ENCODE results near the gene TRPM3.
"Not testable (repeated sequence)": the region's sequence is repeated elsewhere in the genome, so short reads cannot be mapped to it uniquely, and the experiment has no call there.

The TRPM3 gene

GRCh38 chr9:70978085-70978484, 143.3 kb downstream of the TRPM3 start:
- Histone ChIP-seq H3K79me1 (ENCODE audit: low read length) (no peaks in the 10 kb centered on the region), H2BK120ac (ENCODE audit: insufficient read depth, low read length, poor library complexity) (no peak overlapping the region), H2BK5ac (ENCODE audit: low read depth, low read length, poor library complexity) (no peak overlapping the region), H3K9ac (ENCODE audit: low read length) (no peak overlapping the region), H3K4me1 (ENCODE audit: control insufficient read depth in 1 of 2, insufficient read depth in 2 of 2, low read length in 2 of 2) (no peaks in the 10 kb centered on the region), H3K27me3 (ENCODE audit: insufficient read depth, low read length) (no peaks in the 10 kb centered on the region), H3K23ac (ENCODE audit: low read length) (no peak overlapping the region), H3K79me2 (ENCODE audit: control insufficient read depth, insufficient read depth, low read length, poor library complexity) (no peaks in the 10 kb centered on the region), H2AK5ac (ENCODE audit: low read length) (no peak overlapping the region), H4K91ac (ENCODE audit: low read depth, low read length) (no peak overlapping the region), H3K4ac (ENCODE audit: low read depth, low read length) (no peak overlapping the region), H3K36me3 (ENCODE audit: control insufficient read depth in 1 of 2, insufficient read depth in 2 of 2, low read length in 2 of 2) (no peaks in the 10 kb centered on the region), H2BK12ac (ENCODE audit: low read length) (no peak overlapping the region), H4K8ac (ENCODE audit: low read depth, low read length) (no peak overlapping the region), H3K4me2 (ENCODE audit: low read length) (no peak overlapping the region), H3K14ac (ENCODE audit: low read length) (no peak overlapping the region), H4K12ac (ENCODE audit: low read depth, low read length) (no peak overlapping the region), H3K18ac (ENCODE audit: low read length) (no peak overlapping the region), H3K4me3 (ENCODE audit: low read depth, low read length) (no peak overlapping the region), H3K9me3 (ENCODE audit: insufficient read depth, low read depth, low read length) (no peaks in the 10 kb centered on the region), H2AFZ (ENCODE audit: insufficient read depth, low read length, poor library complexity) (no peak overlapping the region), H3K27ac (ENCODE audit: low read depth, low read length) (no peak overlapping the region)
- WGBS (ENCODE audit: extremely low coverage, insufficient coverage, insufficient read length), result no CpG with 5 or more reads among the region's 3 CpGs
- no peak for DNase-seq

- Histone ChIP-seq H3K79me2 (ENCODE audit: control insufficient read depth, insufficient read depth, low read length, poor library complexity) (no peaks in the 10 kb centered on the region), H2AFZ (ENCODE audit: insufficient read depth, low read length, poor library complexity) (no peak overlapping the region), H4K8ac (ENCODE audit: low read depth, low read length) (no peak overlapping the region), H2BK12ac (ENCODE audit: low read length) (no peak overlapping the region), H3K14ac (ENCODE audit: low read length) (no peak overlapping the region), H3K4me3 (ENCODE audit: low read depth, low read length) (no peak overlapping the region), H3K4me1 (ENCODE audit: control insufficient read depth in 1 of 2, insufficient read depth in 2 of 2, low read length in 2 of 2) (no peaks in the 10 kb centered on the region), H3K9ac (ENCODE audit: low read length) (no peak overlapping the region), H3K27ac (ENCODE audit: low read depth, low read length) (no peak overlapping the region), H3K36me3 (ENCODE audit: control insufficient read depth in 1 of 2, insufficient read depth in 2 of 2, low read length in 2 of 2) (no peaks in the 10 kb centered on the region), H3K4me2 (ENCODE audit: low read length) (no peak overlapping the region), H2BK5ac (ENCODE audit: low read depth, low read length, poor library complexity) (no peak overlapping the region), H3K23ac (ENCODE audit: low read length) (no peak overlapping the region), H3K4ac (ENCODE audit: low read depth, low read length) (no peak overlapping the region), H2BK120ac (ENCODE audit: insufficient read depth, low read length, poor library complexity) (no peak overlapping the region), H4K12ac (ENCODE audit: low read depth, low read length) (no peak overlapping the region), H3K27me3 (ENCODE audit: insufficient read depth, low read length) (no peaks in the 10 kb centered on the region), H3K79me1 (ENCODE audit: low read length) (no peaks in the 10 kb centered on the region), H3K18ac (ENCODE audit: low read length) (no peak overlapping the region), H3K9me3 (ENCODE audit: insufficient read depth, low read depth, low read length) (no peaks in the 10 kb centered on the region), H4K91ac (ENCODE audit: low read depth, low read length) (no peak overlapping the region), H2AK5ac (ENCODE audit: low read length) (no peak overlapping the region)
- no CpG with 5 or more reads among the region's 5 CpGs for WGBS (ENCODE audit: extremely low coverage, insufficient coverage, insufficient read length)
- DNase-seq, result no peak
These were observed 145.6 kb downstream of the TRPM3 start for GRCh38 chr9:70975821-70976220.

GRCh38 chr9:70971723-70972122, 149.7 kb downstream of the TRPM3 start:
- Histone ChIP-seq H3K9me3 (ENCODE audit: insufficient read depth, low read depth, low read length) (no peaks in the 10 kb centered on the region), H4K12ac (ENCODE audit: low read depth, low read length) (no peak overlapping the region), H2BK5ac (ENCODE audit: low read depth, low read length, poor library complexity) (no peak overlapping the region), H3K4ac (ENCODE audit: low read depth, low read length) (no peak overlapping the region), H3K23ac (ENCODE audit: low read length) (no peak overlapping the region), H3K9ac (ENCODE audit: low read length) (no peak overlapping the region), H3K36me3 (ENCODE audit: control insufficient read depth in 1 of 2, insufficient read depth in 2 of 2, low read length in 2 of 2) (no peaks in the 10 kb centered on the region), H2BK120ac (ENCODE audit: insufficient read depth, low read length, poor library complexity) (no peak overlapping the region), H3K18ac (ENCODE audit: low read length) (no peak overlapping the region), H3K27me3 (ENCODE audit: insufficient read depth, low read length) (no peaks in the 10 kb centered on the region), H2AFZ (ENCODE audit: insufficient read depth, low read length, poor library complexity) (no peak overlapping the region), H2AK5ac (ENCODE audit: low read length) (no peak overlapping the region), H3K27ac (ENCODE audit: low read depth, low read length) (no peak overlapping the region), H3K79me2 (ENCODE audit: control insufficient read depth, insufficient read depth, low read length, poor library complexity) (no peaks in the 10 kb centered on the region), H4K8ac (ENCODE audit: low read depth, low read length) (no peak overlapping the region), H4K91ac (ENCODE audit: low read depth, low read length) (no peak overlapping the region), H3K79me1 (ENCODE audit: low read length) (no peaks in the 10 kb centered on the region), H2BK12ac (ENCODE audit: low read length) (no peak overlapping the region), H3K4me2 (ENCODE audit: low read length) (no peak overlapping the region), H3K4me1 (ENCODE audit: control insufficient read depth in 1 of 2, insufficient read depth in 2 of 2, low read length in 2 of 2) (no peaks in the 10 kb centered on the region), H3K14ac (ENCODE audit: low read length) (no peak overlapping the region), H3K4me3 (ENCODE audit: low read depth, low read length) (no peak overlapping the region)
- WGBS (ENCODE audit: extremely low coverage, insufficient coverage, insufficient read length), result no CpG with 5 or more reads among the region's 1 CpG
- DNase-seq, result no peak

GRCh38 chr9:70966380-70966779, 155.0 kb downstream of the TRPM3 start:
- H3K14ac ChIP-seq (ENCODE audit: low read length); H3K4me2 ChIP-seq (ENCODE audit: low read length); H4K91ac ChIP-seq (ENCODE audit: low read depth, low read length); H2AK5ac ChIP-seq (ENCODE audit: low read length); H2BK120ac ChIP-seq (ENCODE audit: insufficient read depth, low read length, poor library complexity); H3K4me3 ChIP-seq (ENCODE audit: low read depth, low read length); H3K36me3 ChIP-seq (ENCODE audit: control insufficient read depth in 1 of 2, insufficient read depth in 2 of 2, low read length in 2 of 2); H4K12ac ChIP-seq (ENCODE audit: low read depth, low read length); H2BK5ac ChIP-seq (ENCODE audit: low read depth, low read length, poor library complexity); H3K18ac ChIP-seq (ENCODE audit: low read length); DNase-seq; H3K27ac ChIP-seq (ENCODE audit: low read depth, low read length); H2BK12ac ChIP-seq (ENCODE audit: low read length); H3K27me3 ChIP-seq (ENCODE audit: insufficient read depth, low read length); H3K23ac ChIP-seq (ENCODE audit: low read length); H3K9me3 ChIP-seq (ENCODE audit: insufficient read depth, low read depth, low read length); H2AFZ ChIP-seq (ENCODE audit: insufficient read depth, low read length, poor library complexity); H4K8ac ChIP-seq (ENCODE audit: low read depth, low read length); H3K4ac ChIP-seq (ENCODE audit: low read depth, low read length); H3K9ac ChIP-seq (ENCODE audit: low read length); H3K79me2 ChIP-seq (ENCODE audit: control insufficient read depth, insufficient read depth, low read length, poor library complexity); H3K79me1 ChIP-seq (ENCODE audit: low read length); H3K4me1 ChIP-seq (ENCODE audit: control insufficient read depth in 1 of 2, insufficient read depth in 2 of 2, low read length in 2 of 2): not testable (repeated sequence)
- no CpG with 5 or more reads among the region's 3 CpGs for WGBS (ENCODE audit: extremely low coverage, insufficient coverage, insufficient read length)
